Measurements from ENCODE around the gene HJURP.

DNA sequence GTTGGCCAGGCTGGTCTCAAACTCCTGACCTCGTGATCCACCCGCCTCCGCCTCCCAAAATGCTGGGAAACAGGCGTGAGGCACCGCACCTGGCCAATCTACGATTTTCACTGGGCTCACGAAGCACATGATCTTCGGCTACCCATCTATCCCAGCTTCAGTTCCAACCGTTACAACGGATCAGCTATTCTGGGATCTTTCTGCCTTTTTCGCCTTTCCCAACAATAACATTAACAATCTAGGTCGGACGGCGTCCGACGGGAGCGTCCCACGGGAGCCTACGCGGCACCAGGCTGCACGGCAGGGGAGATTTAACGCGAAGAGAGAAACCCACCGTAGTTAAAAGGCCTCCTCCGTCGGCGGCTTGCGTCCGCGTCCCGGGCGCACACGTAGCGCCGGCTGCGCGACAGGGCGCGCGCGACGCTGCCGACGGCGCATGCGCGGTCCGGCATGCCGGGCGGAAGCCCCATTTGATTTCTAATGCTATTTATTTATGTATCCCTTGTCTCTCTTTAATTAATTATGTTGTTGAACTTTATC is 13.7 kb upstream of the HJURP start, which contains the start of gene MSL3B:
- no peak for TF ChIP-seq POLR2A (IDR thresholded peaks at IDR 0.05)
- TF ChIP-seq, protein P1, sequence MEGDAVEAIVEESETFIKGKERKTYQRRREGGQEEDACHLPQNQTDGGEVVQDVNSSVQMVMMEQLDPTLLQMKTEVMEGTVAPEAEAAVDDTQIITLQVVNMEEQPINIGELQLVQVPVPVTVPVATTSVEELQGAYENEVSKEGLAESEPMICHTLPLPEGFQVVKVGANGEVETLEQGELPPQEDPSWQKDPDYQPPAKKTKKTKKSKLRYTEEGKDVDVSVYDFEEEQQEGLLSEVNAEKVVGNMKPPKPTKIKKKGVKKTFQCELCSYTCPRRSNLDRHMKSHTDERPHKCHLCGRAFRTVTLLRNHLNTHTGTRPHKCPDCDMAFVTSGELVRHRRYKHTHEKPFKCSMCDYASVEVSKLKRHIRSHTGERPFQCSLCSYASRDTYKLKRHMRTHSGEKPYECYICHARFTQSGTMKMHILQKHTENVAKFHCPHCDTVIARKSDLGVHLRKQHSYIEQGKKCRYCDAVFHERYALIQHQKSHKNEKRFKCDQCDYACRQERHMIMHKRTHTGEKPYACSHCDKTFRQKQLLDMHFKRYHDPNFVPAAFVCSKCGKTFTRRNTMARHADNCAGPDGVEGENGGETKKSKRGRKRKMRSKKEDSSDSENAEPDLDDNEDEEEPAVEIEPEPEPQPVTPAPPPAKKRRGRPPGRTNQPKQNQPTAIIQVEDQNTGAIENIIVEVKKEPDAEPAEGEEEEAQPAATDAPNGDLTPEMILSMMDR (IDR thresholded peaks at IDR 0.05) = no peak
- no peak for TF ChIP-seq EP300 (IDR thresholded peaks at IDR 0.05)
